Activated CD4-positive, alpha-beta T cell treated with anti-CD3 and anti-CD28 coated beads, Interleukin-2, Interleukin-4, amounts not matched to agents 100 ng/mL and 50 ng/mL, durations not matched to agents 16 hours and 8 hours (primary cell): ENCODE data around the gene CHCHD6.

Experiments
- DNase-seq: peaks from one replicate; pipeline ENCODE4 v3.0.0-alpha.2; 2020; ENCODE audit warnings: low spot score

CHCHD6 gene

DNA sequence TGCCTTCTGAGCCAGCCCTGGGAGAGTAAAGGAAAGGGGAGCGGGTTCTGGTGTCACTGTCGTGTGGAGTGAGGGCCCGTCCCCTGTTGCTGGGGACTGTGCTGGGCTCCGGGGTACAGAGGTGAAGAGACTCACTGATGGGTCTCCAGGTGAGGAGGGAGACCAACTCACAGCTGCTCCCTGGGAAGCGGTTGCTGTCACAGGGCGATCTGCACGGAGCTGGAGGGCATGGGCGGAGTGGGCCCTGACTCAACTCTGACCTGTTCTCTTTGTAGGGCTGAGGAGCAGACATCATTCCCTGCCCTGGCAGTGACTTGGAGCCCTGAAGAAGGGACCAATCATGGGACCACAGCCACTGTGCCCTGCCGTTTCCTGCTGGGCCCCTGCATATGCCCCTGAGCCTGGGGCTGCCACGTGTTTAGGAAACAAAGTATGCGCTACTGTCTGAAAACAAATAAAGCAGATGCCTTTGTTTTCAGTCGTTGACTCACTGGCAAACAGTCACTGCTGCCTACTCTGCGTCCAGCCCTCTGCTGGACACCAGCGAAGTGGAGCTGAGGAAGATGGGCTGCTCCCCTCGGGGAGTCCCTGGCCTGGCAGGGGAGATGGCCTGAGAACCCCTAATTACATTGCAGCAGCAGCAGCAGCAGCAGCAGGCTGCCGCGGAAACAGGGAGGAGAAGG is 256.0 kb downstream of the CHCHD6 start:
- DNase-seq = no peak

- no peak for DNase-seq
Observed at GRCh38 chr3:126960604-126960995, 256.6 kb downstream of the CHCHD6 start.

GRCh38 chr3:126961191-126961790 is 257.3 kb downstream of the CHCHD6 start:
- no peak for DNase-seq

- DNase-seq = no peak
Observed at GRCh38 chr3:126961791-126962461, 257.9 kb downstream of the CHCHD6 start.

GRCh38 chr3:126962756-126963155 is 258.7 kb downstream of the CHCHD6 start:
- DNase-seq = no peak

DNA sequence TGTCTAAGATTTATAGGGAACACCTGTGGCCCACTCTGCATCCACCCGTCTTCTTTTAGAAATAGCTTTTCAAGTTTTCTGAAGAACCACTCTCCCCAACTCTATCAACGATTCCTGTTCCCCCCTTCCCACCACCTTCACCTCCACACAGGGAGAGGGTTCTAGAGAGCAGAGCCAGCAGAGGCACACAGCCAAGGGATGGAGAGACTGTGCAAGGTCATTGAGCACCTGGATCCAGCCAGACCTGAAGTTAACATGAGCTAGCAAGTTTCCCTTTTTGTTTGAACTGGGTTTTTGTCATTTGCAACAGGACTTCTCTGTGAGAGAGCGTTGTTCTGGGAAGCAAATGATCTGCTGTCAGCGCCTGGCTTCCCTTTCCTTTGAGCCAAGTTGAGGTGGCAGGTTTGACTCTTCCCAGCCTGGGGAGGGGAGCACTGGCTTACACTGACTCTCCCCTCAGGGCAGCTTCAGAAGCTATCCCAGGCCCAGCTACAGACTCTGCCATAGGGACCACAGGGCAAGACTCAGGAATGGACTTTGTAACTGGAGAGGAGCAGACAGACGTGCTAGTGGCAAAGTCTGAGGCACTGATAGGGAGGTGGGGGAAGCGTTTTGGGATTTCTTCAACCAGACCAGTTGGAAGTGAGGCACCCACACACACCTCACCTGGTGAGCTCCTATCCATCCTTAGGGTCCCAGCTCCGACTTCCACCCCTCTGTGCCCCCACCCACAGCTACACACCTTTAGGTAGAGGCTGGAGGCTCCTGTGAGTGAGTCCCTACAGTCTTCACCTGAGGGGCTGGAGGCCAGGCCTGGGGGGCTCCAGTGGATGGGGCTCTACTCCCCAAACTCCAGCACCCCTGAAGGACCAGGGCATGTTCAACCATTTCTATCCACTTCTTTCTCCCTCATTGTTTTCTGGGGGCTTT is 259.5 kb downstream of the CHCHD6 start:
- no peak for DNase-seq

DNA sequence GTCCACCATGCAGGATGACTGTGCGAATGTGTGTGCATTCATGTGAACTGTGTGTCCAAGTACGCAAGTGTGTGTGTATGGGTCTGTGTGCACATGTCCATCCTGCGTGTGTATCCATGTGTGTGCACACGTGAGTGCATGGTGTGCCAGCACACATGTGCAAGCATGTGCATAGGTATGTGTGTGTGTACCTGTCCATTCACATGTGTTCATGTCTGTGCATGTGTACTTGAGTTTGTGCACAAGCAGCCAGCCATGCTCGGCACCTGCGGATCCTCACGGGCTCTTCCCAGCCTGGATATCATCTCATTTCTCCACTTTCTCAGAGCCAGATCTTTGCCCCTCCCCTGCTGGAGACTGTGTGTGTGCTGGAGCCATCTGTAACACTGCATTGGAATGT is 260.2 kb downstream of the CHCHD6 start:
- no peak for DNase-seq

DNA sequence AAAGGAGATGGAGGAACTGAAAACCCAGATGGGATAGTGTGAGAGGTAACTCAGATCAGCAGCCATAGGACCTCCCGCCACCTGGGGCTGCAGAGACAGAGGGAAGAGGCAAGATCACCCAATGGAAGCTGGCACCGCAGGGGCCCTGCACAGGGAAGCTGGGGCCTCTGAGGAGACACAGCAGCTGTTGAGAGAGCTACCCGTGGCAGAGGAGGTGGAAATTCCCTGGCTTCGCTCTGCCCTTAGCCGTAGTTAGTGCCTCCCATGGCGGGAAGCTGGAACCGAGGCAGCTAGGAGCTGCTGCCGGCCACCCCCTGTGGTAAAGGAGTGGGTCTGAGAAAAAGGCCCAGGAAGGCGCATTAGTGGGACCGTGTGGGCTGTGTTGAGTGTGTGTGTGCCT is 260.9 kb downstream of the CHCHD6 start:
- DNase-seq = no peak

- no peak for DNase-seq
Observed at GRCh38 chr3:126965526-126966080, 261.6 kb downstream of the CHCHD6 start.

DNA sequence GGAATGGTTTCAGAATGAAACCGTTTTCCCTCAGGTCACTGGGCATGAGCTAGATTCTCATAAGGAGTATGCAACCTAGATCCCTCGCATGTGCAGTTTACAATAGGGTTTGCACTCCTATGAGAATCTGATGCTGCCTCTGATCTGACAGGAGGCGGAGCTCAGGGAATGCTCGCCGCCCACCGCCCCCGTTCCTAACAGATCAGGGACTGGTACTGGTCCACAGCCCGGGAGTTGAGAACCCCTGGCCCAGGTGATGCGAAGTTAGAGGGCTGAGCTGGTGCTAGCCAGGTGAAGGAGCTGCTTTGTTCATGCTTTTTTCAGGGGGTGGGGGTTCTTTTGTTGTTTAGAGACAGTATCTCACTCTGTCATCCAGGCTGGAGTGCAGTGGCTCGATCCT is 263.3 kb downstream of the CHCHD6 start:
- no peak for DNase-seq

- no peak for DNase-seq
Observed at GRCh38 chr3:126968391-126969390, 264.7 kb downstream of the CHCHD6 start.

DNA sequence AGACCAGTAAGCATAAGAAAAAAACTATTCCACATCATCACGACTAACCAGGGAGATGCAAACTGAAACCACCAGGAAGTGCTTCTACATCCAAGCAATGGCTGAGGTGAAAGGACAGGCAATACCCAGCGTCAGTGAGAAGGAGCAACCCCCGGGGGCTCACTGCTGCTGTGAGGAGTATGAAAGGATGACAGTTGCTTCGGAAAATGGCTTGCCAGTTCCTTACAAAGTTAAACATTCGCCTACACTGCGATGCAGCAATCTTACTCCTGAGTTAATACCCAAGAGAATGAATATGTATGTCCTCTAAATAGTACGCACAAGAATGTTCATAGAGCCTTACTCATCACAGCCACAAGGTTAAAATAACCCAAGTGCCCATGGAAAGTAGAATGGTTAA is 265.5 kb downstream of the CHCHD6 start:
- DNase-seq = no peak

GRCh38 chr3:126970101-126970500 is 266.1 kb downstream of the CHCHD6 start:
- no peak for DNase-seq

GRCh38 chr3:126970921-126971320 is 266.9 kb downstream of the CHCHD6 start:
- DNase-seq = no peak

DNA sequence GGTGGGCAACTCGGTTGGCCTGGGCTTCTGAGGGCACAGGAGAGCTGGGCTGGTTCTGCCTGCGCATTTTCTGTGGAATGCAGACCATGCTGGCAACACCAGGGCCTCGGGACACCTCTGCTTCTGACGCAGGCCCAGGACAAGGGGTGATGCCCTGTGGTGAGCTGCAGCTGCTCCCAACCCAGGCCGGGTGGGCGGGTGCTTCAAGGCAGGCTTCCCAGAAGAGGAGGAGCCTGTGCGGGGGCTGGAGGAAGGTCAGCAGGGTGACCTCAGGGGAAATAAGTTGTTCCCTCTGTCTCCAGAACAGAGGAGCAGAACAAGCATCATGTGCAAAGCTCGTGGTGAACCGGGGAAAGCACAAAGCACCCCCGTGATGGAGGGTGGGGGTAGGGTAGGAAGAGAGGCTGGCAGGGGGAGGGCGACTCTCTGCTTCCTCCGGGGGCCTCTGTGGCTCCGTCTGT is 267.9 kb downstream of the CHCHD6 start:
- DNase-seq = no peak

DNA sequence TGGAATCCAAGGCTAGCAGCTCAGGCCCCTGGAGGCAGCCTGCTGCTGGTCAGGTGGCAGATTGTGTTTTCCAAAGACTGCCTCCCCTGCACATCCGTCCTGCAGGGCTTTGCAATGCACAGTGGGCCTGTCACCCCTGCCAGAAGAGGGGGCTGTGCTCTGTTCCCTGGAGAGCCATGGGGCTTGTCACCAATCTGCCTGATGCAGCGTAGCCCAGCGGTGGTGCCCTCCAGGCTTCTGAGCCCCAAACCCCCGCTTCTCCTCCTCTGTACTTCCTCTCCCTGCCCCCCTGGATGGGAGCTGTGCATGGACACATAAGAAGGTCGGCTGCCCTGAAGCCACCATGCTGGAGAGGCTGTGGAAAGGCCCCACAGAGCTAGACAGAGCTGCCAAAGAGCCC is 268.8 kb downstream of the CHCHD6 start:
- DNase-seq = no peak

DNA sequence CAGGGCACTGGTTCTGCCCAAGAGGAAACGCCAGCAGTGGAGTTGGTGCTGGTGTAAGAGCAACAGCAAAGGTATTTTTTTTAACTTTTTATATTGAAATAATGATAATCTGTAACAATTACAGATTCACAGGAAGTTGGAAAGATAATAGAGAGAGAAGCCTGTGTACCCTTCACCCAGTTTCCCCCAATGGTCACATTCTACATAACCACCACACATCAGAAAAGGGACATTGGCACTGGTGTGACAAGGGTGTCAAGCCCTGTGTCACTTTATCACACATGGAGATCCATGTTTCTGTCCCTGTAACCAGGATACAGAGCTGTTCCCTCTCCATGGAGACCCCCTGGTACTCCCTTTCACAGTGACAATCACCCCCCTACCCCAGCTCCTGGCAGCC is 269.8 kb downstream of the CHCHD6 start:
- no peak for DNase-seq

DNA sequence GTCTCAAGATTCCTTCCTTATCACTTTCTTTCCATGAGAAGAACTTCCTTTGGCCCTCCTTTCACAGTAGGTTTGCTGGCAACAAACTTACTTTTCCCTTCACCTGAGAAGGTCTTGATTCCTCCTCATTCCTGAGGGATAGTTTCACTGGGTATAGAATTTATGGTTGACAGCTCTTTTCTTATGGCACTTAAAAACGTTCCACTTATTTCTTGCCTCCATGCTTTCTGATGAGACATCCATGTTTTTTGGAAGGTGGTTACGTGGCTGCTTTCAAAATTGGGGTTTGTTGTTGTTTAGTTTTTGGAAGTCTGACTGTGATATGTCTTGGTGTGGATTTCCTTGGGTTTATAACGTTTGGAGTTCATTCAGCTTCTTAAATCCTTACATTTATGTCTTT is 270.7 kb downstream of the CHCHD6 start:
- DNase-seq = no peak

DNA sequence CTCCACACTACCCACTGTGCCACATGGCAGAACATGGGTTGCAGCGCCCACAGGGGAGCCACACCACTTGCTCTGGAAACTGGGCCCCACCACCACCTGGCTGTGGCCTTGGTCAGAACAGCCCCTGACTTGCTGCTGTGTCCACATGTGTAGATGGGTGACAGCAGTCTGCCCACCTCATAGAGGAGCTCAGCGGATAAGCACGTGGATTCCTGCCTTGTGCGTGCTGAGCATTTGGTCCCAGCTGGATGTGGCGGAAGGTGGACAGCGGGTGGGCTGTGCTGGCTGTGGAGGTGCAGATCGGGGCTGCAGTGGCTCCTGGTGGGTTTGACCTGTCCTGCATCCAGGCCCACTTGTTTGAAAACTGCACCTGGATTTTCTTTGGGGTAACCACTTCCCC is 272.9 kb downstream of the CHCHD6 start:
- DNase-seq = no peak

DNA sequence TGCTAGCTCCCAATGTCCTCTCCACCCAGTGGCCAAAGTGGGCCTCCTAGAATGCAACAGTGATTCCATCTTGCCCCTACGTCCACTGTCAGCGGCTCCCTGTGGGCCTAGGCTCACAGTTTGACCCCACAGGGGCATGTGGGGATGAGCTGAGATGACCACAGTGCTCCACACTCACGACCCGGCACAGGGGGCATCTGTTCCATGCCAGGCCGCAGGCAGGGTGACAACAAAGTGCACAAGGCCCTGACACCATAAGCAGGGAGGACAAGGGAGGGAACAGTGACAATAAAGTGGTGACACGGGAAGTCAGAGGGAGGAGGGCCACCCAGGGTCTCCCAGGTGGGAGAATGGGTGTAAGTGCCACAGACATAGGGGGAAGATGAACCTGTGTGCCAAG is 273.8 kb downstream of the CHCHD6 start:
- no peak for DNase-seq

DNA sequence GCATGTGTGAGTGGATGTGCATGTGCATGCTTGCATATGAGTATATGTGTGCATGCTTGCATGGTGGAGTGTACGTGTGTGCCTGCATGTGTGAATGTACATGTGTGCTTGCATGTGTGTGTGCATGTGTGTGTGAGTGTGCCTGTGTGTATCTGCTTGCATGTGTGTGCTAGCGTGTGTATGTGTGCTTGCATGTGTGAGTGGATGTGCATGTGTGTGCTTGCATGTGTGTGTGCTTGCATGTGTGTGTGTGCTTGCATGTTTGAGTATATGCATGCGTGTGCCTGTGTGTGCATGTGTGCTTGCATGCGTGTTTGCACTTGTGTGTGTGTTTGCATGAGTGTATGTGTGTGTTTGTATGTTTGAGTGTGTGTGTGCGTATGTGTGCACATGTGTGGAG is 274.3 kb downstream of the CHCHD6 start:
- DNase-seq = no peak
